Ascending aorta (tissue), 2 donors: ENCODE measurements around the gene SVOPL. TPM values are rescaled to one million over a fixed set of nuclear protein-coding genes. Genes with fewer than 3 reads are reported as not detected.

Experiments used
- DNase-seq, 2 donors: peaks; one replicate each; pipeline ENCODE4 v3.0.0-alpha.2; 2019; ENCODE audit warnings: low spot score in 2 of 2
- H3K27ac ChIP-seq, 2 donors: fragments of 200-600 bp; sonication (generic); one replicate each; pipeline ENCODE4 v1.5.1; 2016 to 2017; ENCODE audit warnings: mild to moderate bottlenecking in 1 of 2
- H3K27me3 ChIP-seq: fragments of 200-600 bp; sonication (generic); one replicate; pipeline ENCODE4 v1.5.1; 2017
- H3K36me3 ChIP-seq, 2 donors: fragments of 200-600 bp; sonication (generic); one replicate each; pipeline ENCODE4 v1.5.1; 2016
- H3K4me1 ChIP-seq, 2 donors: fragments of 200-600 bp; sonication (generic); one replicate each; pipeline ENCODE4 v1.5.1; 2016 to 2017; ENCODE audit warnings: mild to moderate bottlenecking in 1 of 2
- H3K4me3 ChIP-seq, 2 donors: fragments of 200-600 bp; sonication (generic); one replicate each; pipeline ENCODE4 v1.5.1; 2016 to 2017; ENCODE audit warnings: mild to moderate bottlenecking in 1 of 2
- H3K9me3 ChIP-seq, 2 donors: fragments of 200-600 bp; sonication (generic); one replicate each; pipeline ENCODE4 v1.5.1; 2016
- intact Hi-C: fragments of 100-400 bp; cut with DNase I; formaldehyde crosslinking; loops from one replicate; pipeline ENCODE4 v1.15.1; 2023
- total RNA-seq: library from RNA; depleted of rRNA; stranded (reverse); fragments of >200 nt; gene quantifications from one replicate; pipeline ENCODE4 v1.1.0, GENCODE V29; 2016
- TF ChIP-seq, protein P1 (sequence below), 3 experiments: fragments of 200-600 bp in 2 of 3; fragments of 450-650 bp in 1 of 3; sonication (generic) in 2 of 3; IDR thresholded peaks; one replicate each; pipeline ENCODE4 v1.5.1; 2016 to 2019; ENCODE audit warnings: antibody characterized with exemption in 3 of 3, mild to moderate bottlenecking in 1 of 3, moderate library complexity in 1 of 3

The SVOPL gene
- total RNA-seq, 1 donor from 2014 or later = not detected

GRCh38 chr7:138729444-138729843 is 28.3 kb upstream of the SVOPL start:
- no peak overlapping the region for H3K27ac ChIP-seq
- H3K4me1 ChIP-seq = no peaks in the 10 kb centered on the region
- no peaks in the 10 kb centered on the region for H3K36me3 ChIP-seq
- H3K9me3 ChIP-seq = no peaks in the 10 kb centered on the region
- intact Hi-C loops = no loop called here
- TF ChIP-seq, protein P1, sequence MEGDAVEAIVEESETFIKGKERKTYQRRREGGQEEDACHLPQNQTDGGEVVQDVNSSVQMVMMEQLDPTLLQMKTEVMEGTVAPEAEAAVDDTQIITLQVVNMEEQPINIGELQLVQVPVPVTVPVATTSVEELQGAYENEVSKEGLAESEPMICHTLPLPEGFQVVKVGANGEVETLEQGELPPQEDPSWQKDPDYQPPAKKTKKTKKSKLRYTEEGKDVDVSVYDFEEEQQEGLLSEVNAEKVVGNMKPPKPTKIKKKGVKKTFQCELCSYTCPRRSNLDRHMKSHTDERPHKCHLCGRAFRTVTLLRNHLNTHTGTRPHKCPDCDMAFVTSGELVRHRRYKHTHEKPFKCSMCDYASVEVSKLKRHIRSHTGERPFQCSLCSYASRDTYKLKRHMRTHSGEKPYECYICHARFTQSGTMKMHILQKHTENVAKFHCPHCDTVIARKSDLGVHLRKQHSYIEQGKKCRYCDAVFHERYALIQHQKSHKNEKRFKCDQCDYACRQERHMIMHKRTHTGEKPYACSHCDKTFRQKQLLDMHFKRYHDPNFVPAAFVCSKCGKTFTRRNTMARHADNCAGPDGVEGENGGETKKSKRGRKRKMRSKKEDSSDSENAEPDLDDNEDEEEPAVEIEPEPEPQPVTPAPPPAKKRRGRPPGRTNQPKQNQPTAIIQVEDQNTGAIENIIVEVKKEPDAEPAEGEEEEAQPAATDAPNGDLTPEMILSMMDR (IDR thresholded peaks at IDR 0.05) = no peak
- no peak for DNase-seq
- no peak overlapping the region for H3K4me3 ChIP-seq
- no peaks in the 10 kb centered on the region for H3K27me3 ChIP-seq

DNA sequence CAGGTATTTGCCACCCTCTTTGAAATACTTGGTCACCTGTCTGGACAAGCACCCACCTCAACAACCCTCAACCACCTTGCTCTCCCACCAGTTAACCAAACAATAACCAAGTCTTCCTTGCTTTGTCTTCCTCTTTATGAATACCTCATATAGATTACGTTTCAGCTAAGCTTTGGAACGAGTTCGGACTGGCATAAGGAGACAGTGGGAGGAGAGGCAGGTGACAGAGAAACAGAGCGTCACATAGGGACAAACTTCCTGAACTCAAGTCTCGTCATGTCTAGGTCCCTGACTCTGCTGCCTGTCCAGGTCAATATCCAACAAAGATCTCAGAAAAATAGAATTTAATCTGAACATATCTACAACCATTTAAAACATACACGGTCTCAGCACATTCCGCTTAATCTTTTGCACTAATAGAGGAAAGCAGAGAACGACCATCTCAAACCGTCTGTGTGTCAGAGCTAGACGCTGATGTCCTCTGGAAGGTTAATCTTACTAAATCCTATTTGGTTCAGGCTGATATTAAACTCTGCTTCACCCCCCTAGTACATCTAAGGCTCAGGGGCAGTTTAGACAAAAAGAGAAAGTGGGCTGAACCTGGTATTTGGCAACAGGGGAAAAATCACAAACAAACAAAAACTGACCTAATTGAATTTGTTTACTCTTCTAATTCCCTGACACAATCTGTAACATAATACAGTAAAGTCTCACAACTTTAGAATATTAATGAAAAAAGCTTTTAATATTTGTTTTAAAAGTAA is 26.4 kb upstream of the SVOPL start:
- intact Hi-C loops = no loop called here
- TF ChIP-seq, protein P1 (IDR thresholded peaks at IDR 0.05) = no peak
- no peak overlapping the region for H3K27ac ChIP-seq
- no peaks in the 10 kb centered on the region for H3K4me1 ChIP-seq
- no peak for DNase-seq
- H3K36me3 ChIP-seq = no peaks in the 10 kb centered on the region
- no peaks in the 10 kb centered on the region for H3K27me3 ChIP-seq
- H3K4me3 ChIP-seq = no peak overlapping the region
- H3K9me3 ChIP-seq = no peaks in the 10 kb centered on the region

GRCh38 chr7:138726288-138726687 is 25.1 kb upstream of the SVOPL start:
- no peak overlapping the region for H3K27ac ChIP-seq
- no peaks in the 10 kb centered on the region for H3K27me3 ChIP-seq
- intact Hi-C loops = no loop called here
- H3K4me1 ChIP-seq = no peaks in the 10 kb centered on the region
- no peaks in the 10 kb centered on the region for H3K9me3 ChIP-seq
- no peaks in the 10 kb centered on the region for H3K36me3 ChIP-seq
- TF ChIP-seq, protein P1 (IDR thresholded peaks at IDR 0.05) = no peak
- no peak overlapping the region for H3K4me3 ChIP-seq
- no peak for DNase-seq

DNA sequence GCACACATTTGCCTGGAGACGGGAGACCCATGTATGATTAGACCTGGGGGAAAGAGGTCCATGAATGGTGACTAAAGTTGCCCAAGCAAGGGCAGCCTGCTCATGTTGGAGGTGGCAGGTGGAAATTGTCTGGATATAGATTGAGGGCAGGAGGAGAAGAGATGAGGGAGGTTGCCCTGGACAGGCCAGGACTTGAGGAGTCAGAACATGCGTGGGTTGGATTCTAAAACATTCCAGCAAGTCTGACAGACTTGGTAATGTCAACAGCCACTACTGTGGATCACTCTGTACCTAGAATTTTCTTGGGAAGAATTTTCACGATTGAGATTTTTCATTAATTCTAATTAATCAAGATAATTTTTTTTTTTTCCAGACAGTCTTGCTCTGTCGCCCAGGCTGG is 19.1 kb upstream of the SVOPL start:
- Histone ChIP-seq H3K27me3 (no peaks in the 10 kb centered on the region), H3K4me1 (no peaks in the 10 kb centered on the region), H3K9me3 (no peaks in the 10 kb centered on the region), H3K4me3 (no peak overlapping the region), H3K27ac (no peak overlapping the region), H3K36me3 (no peaks in the 10 kb centered on the region)
- TF ChIP-seq, protein P1 (IDR thresholded peaks at IDR 0.05) = no peak
- no peak for DNase-seq
- intact Hi-C loops = no loop called here

DNA sequence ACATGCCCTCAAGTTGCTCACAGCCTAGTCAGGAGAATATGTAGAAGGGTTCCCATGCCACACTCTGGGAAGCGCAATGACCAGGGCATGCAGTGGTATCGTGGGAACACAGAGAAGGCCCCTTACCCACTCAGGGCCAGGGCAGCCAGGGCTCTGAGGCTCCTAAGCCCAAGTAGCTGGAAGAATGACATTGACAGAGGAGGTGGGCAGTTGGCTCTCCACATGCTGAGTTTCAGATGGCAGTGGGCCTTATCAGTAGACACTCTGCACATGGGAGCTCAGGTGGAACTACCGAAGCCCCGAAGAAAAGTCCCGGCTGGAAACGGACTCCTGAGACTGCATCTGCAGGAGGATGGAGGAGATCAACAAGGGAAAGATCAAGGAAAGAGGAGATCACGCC is 15.7 kb upstream of the SVOPL start:
- TF ChIP-seq, protein P1 (IDR thresholded peaks at IDR 0.05) = no peak
- Histone ChIP-seq H3K27me3 (no peaks in the 10 kb centered on the region), H3K9me3 (no peaks in the 10 kb centered on the region), H3K4me1 (no peaks in the 10 kb centered on the region), H3K27ac (no peak overlapping the region), H3K36me3 (no peaks in the 10 kb centered on the region), H3K4me3 (no peak overlapping the region)
- intact Hi-C loops = no loop called here
- no peak for DNase-seq
